Renal cortex interstitium (tissue), 11 donors: ENCODE measurements around the gene NOX5. TPM values are rescaled to one million over a fixed set of nuclear protein-coding genes. Genes with fewer than 3 reads are reported as not detected.

Experiments used
- DNase-seq, 11 donors: peaks; one replicate each; pipeline ENCODE4 v3.0.0-alpha.2; 2013; ENCODE audit warnings: low read depth in 9 of 11, low spot score in 4 of 11; ENCODE audit errors: extremely low read depth in 1 of 11
- polyA plus RNA-seq, 3 donors: library from polyadenylated mRNA; unstranded; fragments of 120-200 nt; gene quantifications; one replicate each; pipeline ENCODE4 v1.2.1, GENCODE V29; 2013; ENCODE audit not compliant: insufficient read length in 3 of 3

Gene NOX5
- polyA plus RNA-seq, 3 donors = 0.58 to 1.3 (median 0.65) TPM

DNA sequence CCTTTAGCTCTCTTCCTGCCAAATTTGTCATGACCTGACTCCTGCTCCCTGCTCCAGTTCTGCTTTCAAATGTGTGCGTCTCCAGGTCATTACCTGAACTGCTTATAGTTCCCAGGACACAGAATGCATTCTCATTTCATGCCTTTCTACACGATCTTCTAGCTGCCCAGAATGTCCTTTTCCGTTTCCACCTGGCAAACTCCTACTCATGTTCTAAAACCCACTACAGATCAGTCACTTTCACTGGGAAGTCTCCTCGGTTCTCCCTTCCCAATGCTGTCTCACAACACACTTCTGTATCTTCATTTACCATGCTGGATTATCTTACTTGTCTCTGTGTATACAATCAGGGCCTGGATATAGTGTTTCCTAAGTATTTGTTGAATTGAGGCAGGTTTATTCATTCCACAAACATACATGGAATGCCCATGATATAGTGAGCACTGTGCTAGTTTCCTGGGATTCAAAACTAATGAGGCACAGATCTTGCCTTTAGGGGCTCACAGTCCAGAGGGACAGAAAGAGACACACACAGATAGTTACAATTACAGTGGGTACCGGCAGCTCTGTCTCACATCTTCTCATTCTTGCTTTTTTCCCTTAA lies 1.6 kb upstream of the NOX5 start:
- no peak for DNase-seq

DNA sequence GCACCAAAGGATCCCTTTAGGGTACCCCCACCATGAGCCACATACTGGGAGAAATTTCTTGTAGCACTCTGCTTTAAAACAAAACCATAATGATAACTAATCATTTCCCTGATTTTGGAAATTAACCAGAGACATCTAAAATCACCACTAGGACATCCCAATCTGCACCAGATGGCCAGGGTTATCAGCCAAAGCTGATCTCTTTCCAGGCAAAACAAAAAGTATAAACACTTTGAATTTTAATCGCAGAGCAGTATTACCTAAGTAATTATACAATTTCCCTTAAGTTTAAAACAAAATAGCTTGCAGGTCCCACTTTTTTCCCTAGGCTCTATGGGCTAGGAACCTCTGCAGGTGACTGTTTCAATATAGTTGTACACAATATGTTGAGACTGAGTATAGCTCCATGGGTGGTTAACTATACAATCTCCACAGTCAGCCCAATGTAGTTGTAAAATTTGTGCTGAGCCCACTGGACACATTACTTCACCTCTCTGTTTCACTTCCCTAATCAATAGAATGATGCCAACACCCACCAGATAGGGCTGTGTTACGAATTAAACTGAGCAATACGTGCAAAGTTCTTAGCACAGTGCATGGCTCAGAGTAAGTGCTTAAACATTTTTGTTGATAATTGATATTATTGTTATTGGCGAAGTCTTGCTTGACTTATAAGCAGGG lies 629 bp upstream of the NOX5 start:
- DNase-seq = no peak

DNA sequence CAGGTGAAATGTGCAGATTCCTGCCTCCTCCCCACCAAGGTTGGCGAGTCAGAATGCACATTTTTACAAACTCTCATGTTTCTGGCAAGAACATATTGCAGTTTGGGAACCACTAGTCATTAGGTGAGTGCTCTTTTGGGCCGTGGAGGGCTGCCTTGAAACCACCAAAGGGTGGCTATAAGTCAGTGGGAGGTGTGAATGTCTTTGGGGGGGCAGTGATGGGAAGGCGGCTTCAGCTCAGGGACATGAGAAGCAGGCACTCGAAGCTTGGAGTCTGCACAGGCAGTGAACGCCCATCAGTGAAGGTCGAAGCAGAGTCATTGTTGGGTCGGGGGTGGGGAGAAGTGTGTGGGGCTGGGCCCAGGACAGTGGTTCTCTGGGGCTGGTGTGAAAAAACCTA lies 1.1 kb downstream of the NOX5 start:
- DNase-seq = no peak

DNA sequence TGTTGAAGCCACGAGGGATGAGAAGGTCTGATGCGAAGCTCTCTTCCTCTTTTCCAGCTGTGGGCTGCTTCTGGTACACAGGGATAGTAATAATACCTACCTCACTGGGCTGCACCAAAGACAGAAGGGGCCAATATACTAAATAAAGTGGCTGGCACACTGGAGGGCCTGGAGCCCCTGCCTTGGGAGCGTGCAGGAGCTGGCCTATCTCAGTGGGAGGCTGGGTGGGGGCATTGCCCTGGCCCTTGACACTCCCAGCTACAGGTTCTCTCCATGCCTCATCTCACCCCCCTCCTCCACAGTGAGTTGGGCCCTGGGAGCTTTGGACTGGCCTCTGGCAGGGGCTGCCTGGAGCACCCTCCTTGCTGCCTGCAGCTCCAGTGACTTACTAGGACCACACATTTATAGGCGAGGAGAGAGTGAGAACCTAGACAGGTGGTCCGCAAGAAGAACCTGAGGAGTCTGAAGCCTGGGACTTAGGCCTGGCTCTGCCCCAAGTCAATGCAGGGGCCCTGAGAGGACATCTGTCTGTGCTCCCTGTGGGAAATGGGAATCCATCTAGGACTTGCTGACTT lies 1.6 kb downstream of the NOX5 start:
- DNase-seq = no peak

DNA sequence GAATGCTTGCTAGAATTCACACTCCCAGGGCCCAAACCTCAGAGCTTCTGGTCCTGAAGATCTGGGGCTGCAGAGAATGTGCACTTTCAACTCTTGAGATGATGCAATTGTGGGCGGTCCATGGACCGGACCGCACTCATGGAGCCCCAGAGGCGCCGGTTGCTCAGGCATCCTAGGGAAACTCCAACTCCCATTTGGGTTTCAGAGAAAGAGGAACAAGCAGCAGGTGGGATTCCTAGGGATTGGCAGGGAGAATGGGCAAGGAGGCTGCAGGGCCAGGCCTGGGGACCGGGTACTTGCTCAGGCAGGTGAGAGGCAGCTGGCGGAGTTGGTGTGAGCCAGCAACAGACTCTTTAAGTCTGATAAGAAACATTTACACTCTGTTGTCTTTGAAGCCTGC lies 3.5 kb downstream of the NOX5 start:
- no peak for DNase-seq

DNA sequence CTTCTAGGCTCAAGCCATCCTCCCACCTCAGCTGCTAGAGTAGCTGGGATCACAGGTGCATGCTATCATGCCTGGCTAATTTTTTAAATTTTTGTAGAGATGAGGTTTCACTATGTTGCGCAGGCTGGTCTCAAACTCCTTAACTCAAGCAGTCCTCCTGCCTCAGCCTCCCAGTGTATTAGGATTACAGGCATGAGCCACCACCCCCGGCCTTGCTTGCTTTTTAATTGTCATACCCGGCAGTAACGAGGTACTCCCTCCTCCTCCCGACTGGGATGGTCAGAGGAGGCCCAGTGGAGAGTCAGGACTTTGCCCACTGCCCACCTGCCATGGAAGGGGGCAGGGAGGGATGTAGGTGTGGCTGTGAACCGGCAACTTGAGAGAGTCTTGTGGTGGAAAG lies 4.5 kb downstream of the NOX5 start:
- DNase-seq = no peak

DNA sequence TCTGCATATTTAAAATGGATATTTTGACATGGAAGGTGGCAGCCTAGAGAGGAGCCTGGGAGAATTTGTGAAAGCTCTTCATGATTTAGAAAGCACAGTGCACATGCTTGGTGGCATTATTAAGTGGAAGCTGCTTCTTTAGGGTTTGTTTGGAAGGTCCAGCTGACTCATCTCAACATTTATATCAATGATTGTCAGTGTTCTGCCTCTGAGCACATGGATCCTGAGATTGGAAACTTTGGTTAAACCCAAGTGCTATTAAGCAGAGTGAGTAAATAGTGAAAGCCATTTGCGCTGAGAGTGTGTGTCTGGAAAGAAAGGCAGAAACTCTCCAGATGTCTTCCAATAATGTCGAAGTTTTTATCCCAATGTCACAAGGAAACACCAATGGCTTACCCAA lies 7.4 kb downstream of the NOX5 start:
- no peak for DNase-seq

DNA sequence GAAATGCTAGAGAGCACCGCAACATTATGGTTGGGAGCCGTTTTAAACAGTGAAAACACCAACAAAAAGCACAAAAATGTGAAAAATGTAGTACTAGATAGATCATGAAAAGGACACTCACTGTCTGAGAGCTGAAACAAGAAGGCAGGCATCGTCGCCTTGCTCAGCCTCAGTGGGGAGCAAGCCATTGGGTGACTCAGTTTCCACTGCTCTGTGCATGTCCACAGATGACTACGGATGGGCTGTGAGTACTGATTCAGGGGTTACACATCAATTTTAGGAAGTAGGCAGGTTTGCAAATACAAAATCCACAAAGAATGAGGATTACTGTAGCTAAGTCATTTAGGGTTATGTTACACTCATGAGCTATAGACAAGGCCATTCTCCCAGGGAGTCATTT lies 10.8 kb downstream of the NOX5 start:
- no peak for DNase-seq

DNA sequence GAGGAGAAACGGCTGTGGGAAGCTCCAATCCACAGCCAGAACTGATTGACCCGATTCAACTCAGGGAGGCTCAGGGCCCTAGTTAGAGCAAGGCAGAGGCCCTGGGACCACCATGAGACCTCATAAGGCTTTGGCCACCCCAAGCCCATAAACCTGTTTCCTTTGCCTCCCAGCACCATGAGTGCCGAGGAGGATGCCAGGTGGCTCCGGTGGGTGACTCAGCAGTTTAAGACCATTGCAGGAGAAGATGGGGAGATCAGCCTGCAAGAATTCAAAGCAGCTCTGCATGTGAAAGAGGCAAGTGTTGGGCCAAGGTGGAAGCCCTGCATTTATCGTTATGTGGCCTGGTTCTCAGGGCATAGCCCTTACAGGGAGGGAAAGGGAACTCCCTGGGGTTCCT lies 11.9 kb downstream of the NOX5 start:
- DNase-seq = no peak

DNA sequence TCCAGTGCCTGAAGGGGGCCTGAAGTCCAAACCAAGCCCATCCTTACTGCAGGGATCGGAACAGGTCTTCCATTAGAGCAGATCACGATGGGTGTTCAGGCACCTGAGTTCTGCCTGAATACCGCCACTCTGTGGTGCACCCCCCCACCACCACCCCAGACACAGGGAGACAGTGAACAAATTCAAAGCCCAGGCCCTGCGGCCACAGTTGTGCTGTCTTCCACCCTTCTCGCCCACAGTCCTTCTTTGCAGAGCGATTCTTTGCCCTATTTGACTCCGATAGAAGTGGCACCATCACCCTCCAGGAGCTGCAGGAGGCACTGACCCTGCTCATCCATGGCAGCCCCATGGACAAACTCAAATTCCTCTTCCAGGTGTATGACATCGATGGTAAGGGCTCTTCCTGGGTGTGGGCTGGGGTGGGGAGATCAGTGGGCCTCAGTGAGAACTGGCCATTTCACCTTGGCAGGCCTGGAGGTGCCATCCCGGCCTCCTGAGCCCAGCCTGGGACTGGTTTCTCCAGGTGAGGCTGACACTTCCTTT lies 13.6 kb downstream of the NOX5 start:
- no peak for DNase-seq

DNA sequence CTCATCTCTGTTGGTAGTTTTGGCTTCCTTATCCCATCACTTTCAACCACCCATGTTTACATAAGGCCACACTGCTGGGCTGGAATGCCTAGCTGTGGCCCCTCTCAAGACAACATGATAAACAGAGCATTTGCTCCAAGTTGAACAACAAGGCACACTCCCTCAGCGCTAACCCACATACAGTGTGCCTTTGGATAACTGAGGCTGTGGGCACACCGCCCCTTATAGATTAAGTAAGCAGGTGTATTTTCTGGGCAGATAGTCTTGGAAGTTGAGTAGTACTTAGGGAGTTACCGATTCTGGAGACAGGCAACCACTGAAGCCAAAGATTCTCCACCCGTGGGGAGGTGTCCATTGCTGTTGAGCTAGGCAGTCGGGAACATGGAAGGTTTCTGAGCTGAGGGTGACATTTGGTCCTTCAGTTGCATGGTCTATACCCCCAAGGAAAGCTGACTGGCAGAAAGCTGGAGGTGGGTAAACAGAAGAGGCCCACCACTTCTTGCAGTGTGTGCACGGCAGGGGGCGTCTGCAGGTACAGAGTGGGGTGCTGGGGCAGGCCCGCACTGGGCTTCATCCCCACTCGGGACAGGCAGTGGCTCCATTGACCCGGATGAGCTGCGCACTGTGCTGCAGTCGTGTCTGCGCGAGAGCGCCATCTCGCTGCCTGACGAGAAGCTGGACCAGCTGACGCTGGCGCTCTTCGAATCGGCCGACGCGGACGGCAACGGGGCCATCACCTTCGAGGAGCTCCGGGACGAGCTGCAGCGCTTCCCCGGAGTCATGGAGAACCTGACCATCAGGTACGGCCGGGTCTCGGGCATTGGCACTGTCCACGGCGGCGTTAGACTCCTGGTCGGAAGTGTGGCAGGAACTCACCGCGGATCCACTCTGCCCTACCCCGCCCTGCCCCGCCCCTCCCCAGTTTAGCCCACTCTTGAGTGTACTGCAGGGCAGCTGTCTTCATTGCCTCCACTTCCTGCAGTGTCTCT lies 16.8 kb downstream of the NOX5 start:
- DNase-seq = peak in 6 of 11 donors; percentile 29 to 50 (median 40)

DNA sequence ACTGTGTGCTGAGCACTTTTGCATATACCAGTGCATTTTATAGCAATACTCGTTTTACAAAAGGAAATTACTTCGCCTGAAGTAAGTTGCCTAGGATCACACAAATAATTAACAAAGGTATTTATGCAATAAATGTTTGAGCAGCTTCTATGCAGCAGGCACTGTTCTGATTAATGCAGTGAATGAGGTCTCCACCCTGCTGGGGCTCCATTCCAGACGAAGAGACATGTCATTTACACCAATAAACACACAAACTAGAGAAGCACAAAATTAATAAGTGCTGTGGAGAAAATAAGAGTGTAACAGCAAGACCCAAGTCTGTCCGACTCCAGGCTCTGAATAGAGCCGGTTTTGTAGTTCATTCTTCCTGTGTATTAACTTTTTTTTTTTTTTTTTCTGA lies 17.5 kb downstream of the NOX5 start:
- DNase-seq = no peak

DNA sequence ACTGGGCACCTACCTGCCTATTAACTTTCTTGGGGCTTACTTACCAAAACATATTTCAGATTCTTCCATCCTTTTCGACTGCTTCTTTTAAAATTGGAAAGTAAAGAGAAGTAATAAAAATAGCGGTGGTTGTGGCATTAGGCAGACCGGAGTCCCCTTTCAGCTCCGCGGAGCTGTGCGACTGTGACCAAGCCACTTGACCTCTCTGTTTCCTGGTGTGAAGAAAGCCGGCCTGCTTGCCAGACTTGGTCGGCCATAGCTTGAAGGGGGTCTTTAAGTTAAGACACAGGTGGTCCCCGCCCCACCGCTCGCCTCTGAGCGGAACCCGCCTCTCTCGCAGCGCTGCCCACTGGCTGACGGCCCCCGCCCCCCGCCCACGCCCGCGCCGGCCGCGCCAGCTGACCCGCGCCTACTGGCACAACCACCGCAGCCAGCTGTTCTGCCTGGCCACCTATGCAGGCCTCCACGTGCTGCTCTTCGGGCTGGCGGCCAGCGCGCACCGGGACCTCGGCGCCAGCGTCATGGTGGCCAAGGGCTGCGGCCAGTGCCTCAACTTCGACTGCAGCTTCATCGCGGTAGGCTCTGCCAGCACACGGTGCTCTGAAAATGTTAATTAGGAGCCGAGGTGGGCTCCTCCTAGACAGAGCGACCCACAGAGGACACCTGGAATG lies 18.3 kb downstream of the NOX5 start:
- DNase-seq = no peak

DNA sequence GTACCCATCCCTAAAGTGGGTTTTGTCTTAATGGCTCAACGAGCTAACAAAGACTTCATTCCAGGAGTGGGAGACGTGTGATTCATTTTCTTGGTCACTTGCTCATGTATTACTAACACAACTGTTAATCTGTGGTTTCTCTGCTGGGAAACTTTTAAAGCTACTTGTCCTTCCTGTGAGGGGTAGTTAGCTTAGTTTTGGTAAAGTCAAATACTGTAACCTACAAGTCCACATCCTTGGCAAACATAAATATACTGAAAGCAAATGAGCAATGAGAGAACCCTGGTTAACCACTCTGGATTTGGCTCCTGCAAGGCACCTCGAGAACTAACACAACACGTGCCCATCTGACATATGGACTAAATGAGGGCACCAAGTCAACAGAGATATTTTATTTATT lies 19.9 kb downstream of the NOX5 start:
- DNase-seq = no peak

DNA sequence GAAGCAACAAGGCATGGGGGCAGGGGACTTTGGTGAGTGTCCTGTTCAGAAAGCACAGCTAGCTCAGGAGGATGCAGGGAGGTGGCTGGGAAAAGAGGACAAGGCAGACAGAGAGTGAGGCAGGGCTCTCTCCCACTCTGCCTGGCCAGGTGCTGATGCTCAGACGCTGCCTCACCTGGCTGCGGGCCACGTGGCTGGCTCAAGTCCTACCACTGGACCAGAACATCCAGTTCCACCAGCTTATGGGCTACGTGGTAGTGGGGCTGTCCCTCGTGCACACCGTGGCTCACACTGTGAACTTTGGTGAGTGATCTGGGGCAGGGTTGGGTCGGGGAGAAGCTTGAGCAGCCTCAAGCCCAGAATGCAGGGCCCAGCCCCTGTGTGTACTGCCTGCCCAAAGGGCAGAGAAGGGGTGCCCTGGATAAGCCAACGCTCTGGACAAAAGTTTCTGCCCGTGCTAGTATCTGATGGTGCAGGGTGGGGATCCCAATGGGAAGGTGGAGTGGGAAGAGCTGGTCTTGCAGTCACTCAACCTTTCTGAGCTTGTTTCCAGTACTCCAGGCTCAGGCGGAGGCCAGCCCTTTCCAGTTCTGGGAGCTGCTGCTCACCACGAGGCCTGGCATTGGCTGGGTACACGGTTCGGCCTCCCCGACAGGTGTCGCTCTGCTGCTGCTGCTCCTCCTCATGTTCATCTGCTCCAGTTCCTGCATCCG lies 20.9 kb downstream of the NOX5 start:
- no peak for DNase-seq

DNA sequence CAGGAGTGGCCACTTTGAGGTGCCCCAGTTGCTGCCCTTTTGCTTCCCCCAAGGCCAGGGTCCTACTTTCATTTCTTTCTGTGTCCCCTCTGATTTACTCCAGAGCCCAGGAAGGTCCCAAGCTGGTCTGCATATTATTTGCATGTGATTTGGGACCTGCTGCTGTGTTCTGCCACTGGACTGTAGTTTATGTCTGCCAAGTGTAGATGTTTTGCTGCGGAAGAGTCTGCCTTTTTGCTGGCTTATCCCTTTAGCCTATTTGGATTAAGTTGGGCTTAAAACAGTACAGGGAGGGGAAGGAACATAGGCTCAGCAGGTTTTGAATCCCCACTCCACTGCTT lies 21.4 kb downstream of the NOX5 start:
- DNase-seq = no peak

DNA sequence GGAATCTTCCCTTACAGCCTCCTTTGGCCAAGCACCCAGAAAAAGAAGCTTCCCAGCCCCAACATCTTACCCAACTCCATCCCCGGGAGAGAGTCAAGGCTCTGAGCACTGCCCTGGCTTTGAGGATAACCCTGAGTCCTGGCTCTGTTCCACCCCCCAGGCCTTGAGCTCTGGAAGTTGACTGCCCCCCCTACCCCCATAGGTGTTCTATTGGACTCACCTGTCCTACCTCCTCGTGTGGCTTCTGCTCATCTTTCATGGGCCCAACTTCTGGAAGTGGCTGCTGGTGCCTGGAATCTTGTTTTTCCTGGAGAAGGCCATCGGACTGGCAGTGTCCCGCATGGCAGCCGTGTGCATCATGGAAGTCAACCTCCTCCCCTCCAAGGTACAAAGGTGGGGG lies 22.3 kb downstream of the NOX5 start:
- no peak for DNase-seq

DNA sequence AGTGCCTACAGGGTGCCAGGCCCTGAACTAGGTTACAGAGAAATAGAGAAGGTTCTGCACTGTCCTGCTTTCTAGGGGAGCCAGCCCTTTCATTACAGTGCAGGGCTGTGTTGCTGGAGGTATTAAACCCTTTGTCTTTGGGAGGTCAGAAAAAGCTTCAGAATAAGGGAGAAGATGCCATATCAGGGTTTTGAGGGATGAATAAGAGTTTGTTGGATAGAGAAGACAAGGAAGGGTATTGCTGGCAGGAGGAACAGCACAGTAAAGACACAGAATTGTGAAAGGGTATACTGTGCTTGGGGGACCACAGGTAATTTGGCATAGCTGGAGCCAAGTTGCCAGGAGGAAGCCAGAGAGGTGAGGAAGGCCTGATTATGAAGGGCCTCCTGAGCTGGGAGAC lies 23.0 kb downstream of the NOX5 start:
- no peak for DNase-seq

DNA sequence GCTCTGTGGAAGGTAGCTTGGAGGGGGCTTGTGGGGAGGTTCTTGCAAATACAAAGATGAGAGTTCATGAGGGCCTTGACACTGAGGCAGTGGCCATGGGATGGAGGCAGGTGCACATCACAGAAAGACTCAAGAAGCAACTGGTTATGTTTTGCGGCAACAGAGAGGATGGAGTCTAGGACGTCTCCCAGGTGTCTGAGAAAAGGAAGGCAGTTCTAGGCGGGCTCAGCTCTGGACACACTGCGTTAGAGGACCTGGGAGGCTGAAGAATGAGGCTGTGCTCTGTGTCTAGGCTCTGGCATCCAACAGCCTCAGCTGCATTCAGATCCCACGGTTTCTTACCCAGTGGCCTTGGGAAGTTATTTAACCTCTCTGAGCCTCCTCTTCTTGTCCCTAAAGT lies 23.5 kb downstream of the NOX5 start:
- no peak for DNase-seq
